Psoas muscle (tissue), 8 donors: ENCODE data around the gene TMEM61. TPM values are rescaled to one million over a fixed set of nuclear protein-coding genes. Genes with fewer than 3 reads are reported as not detected.
A peak's percentile ranks its signal among the peaks of the same experiment; 100 is the strongest.
"Not testable (repeated sequence)": the region's sequence is repeated elsewhere in the genome, so short reads cannot be mapped to it uniquely, and the experiment has no call there.

Experiments used
- ATAC-seq, 4 donors: fragments of 200-7000 bp; cut with Tn5 transposase; one replicate each; pipeline ENCODE4 v1.9.1; 2020; ENCODE audit warnings: moderate library complexity in 3 of 4, mild to moderate bottlenecking in 2 of 4
- DNase-seq, 2 donors: peaks; one replicate each; pipeline ENCODE4 v3.0.0-alpha.2; 2020
- H3K27ac ChIP-seq: fragments of 200-600 bp; one replicate; pipeline ENCODE4 v1.8.0; 2022
- H3K27me3 ChIP-seq, 3 donors: fragments of 200-600 bp in 1 of 3; one replicate each; pipeline versions ENCODE4 v1.6.1 to v1.8.0; 2013 to 2022; ENCODE audit warnings: low read length in 2 of 3, mild to moderate bottlenecking in 2 of 3, moderate library complexity in 1 of 3; ENCODE audit not compliant: insufficient read depth in 3 of 3
- H3K36me3 ChIP-seq, 2 donors: fragments of 200-600 bp in 1 of 2; one replicate each; pipeline versions ENCODE4 v1.6.1 to v1.8.0; 2013 to 2022; ENCODE audit warnings: low read depth in 1 of 2, mild to moderate bottlenecking in 1 of 2, moderate library complexity in 1 of 2; ENCODE audit not compliant: insufficient read depth in 1 of 2
- H3K4me1 ChIP-seq: fragments of 200-600 bp; one replicate; pipeline ENCODE4 v1.8.0; 2022
- H3K4me3 ChIP-seq: fragments of 200-600 bp; one replicate; pipeline ENCODE4 v1.8.0; 2022; ENCODE audit warnings: mild to moderate bottlenecking
- H3K9me3 ChIP-seq: fragments of 200-600 bp; one replicate; pipeline ENCODE4 v1.8.0; 2022
- CTCF ChIP-seq: fragments of 200-600 bp; IDR thresholded peaks from one replicate; pipeline ENCODE4 v1.8.0; 2022; ENCODE audit warnings: antibody characterized with exemption
- WGBS, 3 donors: extraction: QIAGEN DNeasy Blood & Tissue Kit; methylation state at CpG; one replicate each; pipeline versions ENCODE4 v1.1.6 to v1.1.7; 2013; 5-methylcytosine and 5-hydroxymethylcytosine counted together
- intact Hi-C, 2 donors: fragments of 100-400 bp; cut with DNase I; formaldehyde crosslinking; loops; one replicate each; pipeline versions ENCODE4 v1.11.0 to v1.14.2; 2022
- polyA plus RNA-seq, 3 donors: library from polyadenylated mRNA; stranded (reverse); fragments of 200-250 nt; gene quantifications; one replicate each; pipeline ENCODE4 v1.2.3, GENCODE V29; 2013
- total RNA-seq, 4 donors: library from RNA; stranded (reverse); fragmentation: NEBNext Ultra II Directional in 2 of 4; extraction: Animal tissue kit (Norgen Biotek cat#: 25700) in 2 of 4; gene quantifications; one replicate each; pipeline versions ENCODE4 v1.2.1 to v1.2.4, GENCODE V29; 2021 to 2023
- donor health status: healthy with polysubstance abuse.
- donor health status: DM: no; HTN: no; CAD: no; lungs with moderate emphysema.
- donor health status: Bipolar disorder and iron deficiency.
- donor health status: healthy.
- donor health status: DM: yes; HTN: yes; CAD: no.
- donor health status: DM: no; HTN: no; CAD: no.
- donor health status: DM: no; HTN: no; CAD: no.
- donor health status: DM: yes; HTN: yes; CAD: no.

TMEM61 gene
- total and polyA plus RNA-seq, 7 donors, result 0.05 to 0.54 (median 0.25) TPM; not detected in 1

- DNase-seq, result no peak
- WGBS, 3 donors, result 73 to 80% (median 73%) methylated on average over 9 of the region's 9 CpGs
- Histone ChIP-seq H3K4me1 (no peaks in the 10 kb centered on the region), H3K36me3 (no peaks in the 10 kb centered on the region), H3K27ac (no peak overlapping the region), H3K4me3 (no peak overlapping the region), H3K27me3 (peaks cover 0 to 5% (median 0%) of the 10 kb centered on the region in 3 donors), H3K9me3 (no peaks in the 10 kb centered on the region)
- no peak for TF ChIP-seq CTCF
- ATAC-seq, result no peak
- intact Hi-C loops, result no loop called here
Observed at GRCh38 chr1:55018395-55018794, 38.0 kb downstream of the TMEM61 start.

- DNase-seq, result peak; percentile 76 to 89
- H3K27me3 ChIP-seq, result peaks cover 0 to 5% (median 0%) of the 10 kb centered on the region in 3 donors
- ATAC-seq, result peak; percentile 99 to 100 (median 100)
- peak; percentile 81 for TF ChIP-seq CTCF
- 40 to 48% (median 41%) methylated on average over 15 of the region's 15 CpGs for WGBS, 3 donors
- no peaks in the 10 kb centered on the region for H3K9me3 ChIP-seq
- H3K4me3 ChIP-seq, result no peak overlapping the region
- peak overlapping the region; percentile 30 for H3K27ac ChIP-seq
- intact Hi-C loops, result no loop called here
- no peaks in the 10 kb centered on the region for H3K4me1 ChIP-seq
- H3K36me3 ChIP-seq, result no peaks in the 10 kb centered on the region
Observed at GRCh38 chr1:55021942-55022546, 41.6 kb downstream of the TMEM61 start.

GRCh38 chr1:55024163-55024562, 43.7 kb downstream of the TMEM61 start:
- 63 to 80% (median 70%) methylated on average over 9 of the region's 10 CpGs for WGBS, 3 donors
- H3K4me1 ChIP-seq, intact Hi-C loops: not testable (repeated sequence)

GRCh38 chr1:55026682-55027081, 46.3 kb downstream of the TMEM61 start:
- WGBS, 3 donors, result 78 to 91% (median 80%) methylated on average over 2 to 3 of the region's 3 CpGs
- intact Hi-C loops, result not testable (repeated sequence)

More at GRCh38 chr1:55024163-55024562, 43.7 kb downstream of the TMEM61 start:
- H3K9me3 ChIP-seq, H3K36me3 ChIP-seq, H3K4me3 ChIP-seq, H3K27ac ChIP-seq, ATAC-seq, DNase-seq, H3K27me3 ChIP-seq: not testable (repeated sequence)

GRCh38 chr1:55031098-55031497, 50.7 kb downstream of the TMEM61 start:
- whole genome bisulfite sequencing, 3 donors, result 94 to 96% (median 94%) methylated on average over 5 of the region's 5 CpGs
- H3K4me1 ChIP-seq, H3K27ac ChIP-seq, intact Hi-C loops, DNase-seq, H3K36me3 ChIP-seq, H3K4me3 ChIP-seq, ATAC-seq, H3K9me3 ChIP-seq: not testable (repeated sequence)
- peaks cover 0 to 18% (median 4%) of the 10 kb centered on the region in 3 donors for H3K27me3 ChIP-seq

More at GRCh38 chr1:55026682-55027081, 46.3 kb downstream of the TMEM61 start:
- H3K9me3 ChIP-seq, H3K27ac ChIP-seq, H3K27me3 ChIP-seq, H3K36me3 ChIP-seq, H3K4me3 ChIP-seq, ATAC-seq, DNase-seq, H3K4me1 ChIP-seq: not testable (repeated sequence)

GRCh38 chr1:55033265-55033614, 52.8 kb downstream of the TMEM61 start:
- no peak for TF ChIP-seq CTCF
- ATAC-seq (peak in 1 of 4 donors; percentile 20), DNase-seq (no peak)
- 81 to 84% (median 81%) methylated on average over 7 of the region's 7 CpGs for WGBS, 3 donors
- Histone ChIP-seq H3K4me1 (no peaks in the 10 kb centered on the region), H3K4me3 (no peak overlapping the region), H3K9me3 (no peaks in the 10 kb centered on the region), H3K36me3 (no peaks in the 10 kb centered on the region), H3K27ac (no peak overlapping the region), H3K27me3 (peaks cover 0 to 36% (median 6%) of the 10 kb centered on the region in 3 donors)
- intact Hi-C loops, result no loop called here
